ENCODE data around the gene CASZ1. TPM values are rescaled to one million over a fixed set of nuclear protein-coding genes. Genes with fewer than 3 reads are reported as not detected.

The CASZ1 gene
- polyA plus RNA-seq, 3 donors = 3.0 to 3.7 (median 3.4) TPM

DNA sequence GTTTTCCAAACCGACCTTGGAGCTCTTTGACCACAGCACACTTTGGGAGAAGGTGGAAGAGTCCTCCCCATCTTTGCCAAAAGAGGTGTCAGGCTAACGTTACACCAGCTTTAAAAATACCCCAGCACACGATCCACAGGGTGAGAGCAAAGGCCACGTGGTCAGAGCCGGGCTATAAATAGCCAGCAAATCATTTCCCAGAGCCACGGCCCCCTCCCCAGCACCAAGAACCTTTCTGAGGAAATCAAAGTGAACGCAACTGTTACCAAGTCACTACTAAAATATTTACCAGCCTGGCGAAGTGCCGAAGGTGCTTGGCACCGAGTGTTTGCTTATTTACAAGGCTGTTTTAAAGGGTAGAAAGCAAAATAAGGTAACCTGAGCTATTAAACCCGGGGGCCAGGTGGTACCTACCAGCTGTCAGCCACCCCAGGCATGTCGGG lies 72.4 kb downstream of the CASZ1 start:
- WGBS, 3 donors = 25 to 62% (median 54%) methylated on average over 12 of the region's 12 CpGs

DNA sequence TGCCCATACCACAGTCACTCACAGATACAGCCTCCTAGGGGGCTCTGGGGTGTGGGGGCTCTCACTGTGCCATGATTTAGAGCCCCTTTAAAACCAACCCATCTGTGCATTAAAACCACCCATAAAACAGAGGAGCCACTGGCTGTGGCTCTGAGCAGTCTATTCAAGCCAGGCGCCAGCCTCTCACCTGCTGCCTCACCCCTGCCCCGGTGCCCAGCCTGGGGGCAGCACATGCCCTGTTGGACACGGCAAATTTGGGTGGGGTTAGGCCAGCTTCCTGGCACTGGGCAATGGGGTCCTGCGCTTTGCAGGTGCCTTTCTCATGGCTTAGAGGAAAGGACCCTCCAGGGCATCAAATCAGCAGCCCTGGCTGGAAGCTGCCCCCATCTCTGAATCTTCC lies 73.1 kb downstream of the CASZ1 start:
- 87 to 94% (median 93%) methylated on average over 4 of the region's 4 CpGs for WGBS, 3 donors
- no peak overlapping the region for H3K27ac ChIP-seq (ENCODE audit: low read depth, low read length)

More for the DNA sequence above, 72.4 kb downstream of the CASZ1 start:
- H3K27ac ChIP-seq (ENCODE audit: low read depth, low read length) = no peak overlapping the region

DNA sequence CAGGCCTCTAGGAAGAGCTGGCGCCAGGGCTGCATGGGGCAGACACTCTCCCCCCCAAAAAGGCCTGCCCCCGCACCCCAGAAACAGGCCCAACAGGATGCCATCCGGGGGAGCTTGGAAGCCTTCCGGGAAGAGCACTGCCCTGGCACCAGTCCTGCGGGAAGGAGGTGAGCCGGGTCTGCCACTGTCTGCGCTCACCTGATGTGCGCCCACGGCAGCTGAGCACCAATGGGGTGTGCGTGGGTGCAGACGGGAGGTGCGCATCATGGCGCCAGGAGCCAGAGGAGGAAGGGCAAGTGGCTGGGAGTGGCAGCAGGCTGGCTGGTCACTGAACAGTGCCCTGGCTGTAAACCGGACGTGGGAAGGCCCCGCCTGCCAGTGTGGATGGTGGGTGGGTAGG lies 73.6 kb downstream of the CASZ1 start:
- WGBS, 3 donors = 85 to 93% (median 89%) methylated on average over 15 to 16 of the region's 16 CpGs

DNA sequence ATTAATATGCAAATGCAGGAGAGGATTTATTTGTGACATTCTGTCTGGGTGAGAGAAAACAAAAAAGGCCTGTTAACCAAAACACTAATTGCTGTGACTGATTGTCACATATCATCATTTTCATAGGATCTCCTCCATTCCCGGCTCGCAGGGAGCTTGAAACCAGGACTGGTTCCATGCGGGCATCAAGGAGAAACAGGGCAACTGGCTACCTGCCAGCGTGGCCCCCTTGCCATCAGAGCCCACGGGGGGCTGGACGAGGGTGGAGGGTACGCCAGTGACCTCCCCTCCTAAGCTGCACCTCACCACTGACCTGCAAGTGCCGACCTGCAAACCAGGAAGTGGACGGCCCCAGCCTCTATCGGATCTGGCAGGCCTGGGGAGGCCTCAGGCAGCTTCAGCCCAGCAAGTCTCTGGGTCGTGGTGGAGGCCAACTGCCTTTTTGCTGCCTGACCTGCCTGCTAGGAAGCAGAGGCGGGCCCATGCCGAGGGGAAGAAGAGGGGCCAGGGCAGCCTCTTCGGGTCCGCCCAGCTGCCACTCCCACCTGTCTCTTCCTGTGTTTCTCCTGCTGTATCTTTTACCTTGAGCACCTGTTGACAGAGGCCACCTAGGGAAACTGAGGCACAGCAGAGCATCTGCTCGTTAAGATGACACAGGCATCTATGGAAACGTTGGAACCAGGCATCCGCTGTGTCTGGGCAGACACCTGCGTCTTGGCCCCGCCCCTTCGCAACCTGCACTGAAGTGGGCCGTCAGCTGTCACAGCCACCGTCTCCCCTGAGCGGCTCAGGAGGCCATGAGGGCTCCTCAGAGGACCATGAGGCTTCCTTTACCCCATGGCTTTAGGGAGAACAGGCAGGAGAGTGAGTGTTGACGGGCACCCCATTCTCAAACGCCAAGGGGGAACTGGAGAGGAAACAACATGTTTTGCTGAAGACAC lies 74.8 kb downstream of the CASZ1 start:
- 74 to 79% (median 77%) methylated on average over 24 to 26 of the region's 26 CpGs for WGBS, 3 donors
- no peak overlapping the region for H3K27ac ChIP-seq (ENCODE audit: low read depth, low read length)

More for the DNA sequence above, 73.6 kb downstream of the CASZ1 start:
- no peak overlapping the region for H3K27ac ChIP-seq (ENCODE audit: low read depth, low read length)

DNA sequence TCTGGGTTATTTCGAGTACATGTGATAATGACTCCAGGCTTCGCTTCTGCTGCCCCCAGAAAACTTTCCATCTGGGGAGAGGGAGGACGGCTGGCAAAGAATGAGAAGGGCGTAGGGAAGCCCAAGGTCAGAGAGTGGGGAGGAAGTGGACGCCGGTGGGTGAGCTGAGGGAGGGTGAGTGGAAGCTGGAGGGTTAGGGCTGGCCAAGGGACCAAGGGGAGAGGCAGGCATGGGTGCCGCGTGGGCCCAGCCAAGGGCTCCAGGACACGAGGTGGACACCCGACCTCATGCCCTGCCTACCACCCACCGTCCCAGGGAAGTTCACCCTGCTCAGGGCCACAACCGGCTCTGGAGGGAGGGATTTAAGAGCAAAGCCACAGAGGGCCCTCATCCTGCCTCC lies 75.8 kb downstream of the CASZ1 start:
- WGBS, 3 donors = 58 to 84% (median 79%) methylated on average over 11 to 12 of the region's 12 CpGs
- no peak overlapping the region for H3K27ac ChIP-seq (ENCODE audit: low read depth, low read length)

DNA sequence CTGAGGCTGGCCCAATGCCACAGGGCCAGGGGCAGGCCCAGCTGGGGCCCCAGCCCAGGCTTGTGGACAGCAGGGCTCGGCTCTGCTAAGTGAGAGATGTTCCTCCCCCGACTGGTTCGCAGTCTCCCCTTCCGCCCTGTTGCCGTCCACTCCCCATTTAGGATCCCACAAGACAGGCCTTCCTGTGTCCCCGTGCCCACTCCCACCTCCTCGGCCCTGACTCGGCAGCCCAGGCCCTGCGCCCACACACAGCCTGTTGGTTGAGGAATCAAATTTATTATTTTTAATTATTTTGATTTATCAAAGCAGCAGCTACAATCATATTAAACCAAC lies 78.4 kb downstream of the CASZ1 start:
- H3K27ac ChIP-seq (ENCODE audit: low read depth, low read length) = no peak overlapping the region
- WGBS, 3 donors = 77 to 91% (median 77%) methylated on average over 9 of the region's 9 CpGs

DNA sequence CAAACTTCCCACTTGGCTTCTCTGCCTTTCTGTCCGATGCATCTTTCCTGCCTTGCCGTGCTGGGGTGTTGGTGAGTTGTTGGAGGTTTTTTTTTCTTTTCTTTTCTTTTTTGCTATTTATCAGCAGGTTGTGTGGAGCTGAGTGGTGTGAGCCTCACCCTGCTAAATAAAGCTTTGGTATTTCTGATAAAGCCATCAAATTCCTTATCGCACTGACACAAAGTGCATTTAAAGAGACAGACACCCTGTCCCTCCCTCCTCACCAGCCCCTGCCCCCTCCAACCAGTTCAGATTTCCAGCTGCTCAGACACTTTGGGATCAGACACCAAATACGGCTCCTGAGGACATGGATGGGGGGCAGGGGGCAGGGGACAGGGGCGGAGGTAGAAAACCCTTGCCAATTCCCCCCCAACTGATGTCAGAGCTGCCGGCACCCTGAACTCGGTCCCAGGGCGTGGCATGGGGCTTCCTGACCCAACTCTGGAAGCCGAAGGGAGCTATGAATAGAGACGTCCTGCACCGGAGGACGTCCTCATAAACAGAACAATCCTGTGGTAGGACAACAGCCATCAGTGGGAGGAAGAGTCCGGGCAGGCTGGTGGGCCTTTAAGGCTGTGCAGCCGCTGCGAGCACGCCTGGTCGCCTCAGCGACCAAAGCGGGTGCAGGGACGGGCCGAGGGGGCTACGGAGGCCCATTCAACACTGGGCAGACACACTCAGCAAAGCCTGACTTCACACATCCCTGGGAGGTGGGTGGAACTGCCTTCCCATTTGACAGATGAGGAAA lies 79.0 kb downstream of the CASZ1 start:
- WGBS, 3 donors = 40 to 60% (median 57%) methylated on average over 22 of the region's 22 CpGs
- H3K27ac ChIP-seq (ENCODE audit: low read depth, low read length) = no peak overlapping the region

DNA sequence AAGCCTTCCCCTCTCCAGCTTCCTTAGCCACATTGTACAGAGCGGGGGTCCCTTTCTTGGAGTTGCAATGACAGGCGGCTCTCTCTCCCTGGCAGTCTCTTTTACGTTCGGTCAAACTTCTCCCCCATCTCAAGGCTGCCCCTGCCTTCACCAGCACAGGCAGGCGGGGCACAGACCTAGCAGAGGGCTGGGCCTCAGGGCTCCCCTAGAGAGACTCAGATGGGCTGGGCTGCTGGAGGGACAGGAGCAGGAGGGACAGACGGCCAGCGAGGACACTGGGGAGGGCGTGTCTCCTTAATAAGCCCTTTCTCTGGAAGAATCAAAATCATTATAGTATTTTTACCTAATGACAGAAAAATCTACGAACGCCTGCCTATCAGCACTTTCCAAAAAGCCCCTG lies 79.6 kb downstream of the CASZ1 start:
- H3K27ac ChIP-seq (ENCODE audit: low read depth, low read length) = no peak overlapping the region
- WGBS, 3 donors = 39 to 66% (median 43%) methylated on average over 10 of the region's 10 CpGs

DNA sequence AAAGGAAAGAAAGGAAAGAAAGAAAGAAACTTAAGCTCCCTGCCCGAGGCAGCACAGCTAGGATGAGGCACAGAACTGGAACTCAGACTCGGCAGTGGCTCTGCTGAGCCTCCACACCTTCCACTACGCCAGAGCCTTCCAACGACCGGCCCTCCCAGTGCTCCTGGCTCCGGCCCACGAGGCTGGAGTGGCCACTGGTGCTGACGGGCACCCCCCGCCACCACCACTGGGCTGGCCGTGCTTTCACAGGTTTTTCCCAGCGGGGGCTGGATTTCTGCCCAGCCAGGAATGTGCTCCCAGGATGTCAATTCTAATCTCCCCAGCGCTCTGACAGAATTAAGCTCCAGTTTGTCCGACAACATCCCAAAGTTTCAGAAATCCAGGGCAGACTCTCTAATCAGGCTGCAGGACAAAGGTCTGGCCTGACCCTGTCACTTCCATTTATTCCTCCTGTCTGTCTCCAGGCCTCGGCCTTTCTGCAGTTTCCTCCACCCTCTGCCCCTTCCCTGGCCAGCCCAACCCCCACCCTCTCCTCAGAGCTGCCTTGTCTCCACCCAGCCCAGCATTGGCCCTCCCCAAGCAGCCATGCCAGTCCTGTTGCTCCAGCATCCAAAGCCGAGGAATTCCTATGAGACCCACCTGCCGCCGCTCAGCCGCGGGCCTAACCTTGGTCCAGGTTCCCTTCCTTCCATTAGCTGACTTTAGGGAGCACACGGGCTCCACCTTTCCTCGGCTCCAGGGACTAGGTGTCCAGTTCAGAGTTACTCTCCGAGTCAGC lies 81.9 kb downstream of the CASZ1 start:
- 40 to 71% (median 71%) methylated on average over 22 of the region's 22 CpGs for WGBS, 3 donors
- no peak overlapping the region for H3K27ac ChIP-seq (ENCODE audit: low read depth, low read length)

DNA sequence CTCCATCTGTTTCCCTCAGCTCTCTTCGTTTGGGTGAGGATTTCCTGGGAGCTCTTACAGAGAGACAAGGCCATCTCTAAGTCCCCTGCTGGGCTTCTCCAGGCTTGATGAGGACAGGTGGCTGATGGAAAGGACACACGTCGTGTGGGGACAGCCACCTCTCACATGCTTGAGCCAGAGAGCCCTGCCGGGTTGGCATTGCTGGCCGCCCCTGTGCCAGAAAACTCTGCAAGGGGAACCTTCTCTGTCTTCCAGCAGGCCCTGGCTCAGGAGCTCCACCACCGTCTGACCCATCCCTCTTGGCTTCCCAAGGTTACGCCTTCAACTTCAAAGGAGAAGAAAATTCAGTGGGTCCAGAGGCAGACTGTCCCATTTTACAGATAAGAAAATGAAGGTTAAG lies 82.8 kb downstream of the CASZ1 start:
- no peak overlapping the region for H3K27ac ChIP-seq (ENCODE audit: low read depth, low read length)
- WGBS, 3 donors = 87 to 91% (median 90%) methylated on average over 7 of the region's 7 CpGs

DNA sequence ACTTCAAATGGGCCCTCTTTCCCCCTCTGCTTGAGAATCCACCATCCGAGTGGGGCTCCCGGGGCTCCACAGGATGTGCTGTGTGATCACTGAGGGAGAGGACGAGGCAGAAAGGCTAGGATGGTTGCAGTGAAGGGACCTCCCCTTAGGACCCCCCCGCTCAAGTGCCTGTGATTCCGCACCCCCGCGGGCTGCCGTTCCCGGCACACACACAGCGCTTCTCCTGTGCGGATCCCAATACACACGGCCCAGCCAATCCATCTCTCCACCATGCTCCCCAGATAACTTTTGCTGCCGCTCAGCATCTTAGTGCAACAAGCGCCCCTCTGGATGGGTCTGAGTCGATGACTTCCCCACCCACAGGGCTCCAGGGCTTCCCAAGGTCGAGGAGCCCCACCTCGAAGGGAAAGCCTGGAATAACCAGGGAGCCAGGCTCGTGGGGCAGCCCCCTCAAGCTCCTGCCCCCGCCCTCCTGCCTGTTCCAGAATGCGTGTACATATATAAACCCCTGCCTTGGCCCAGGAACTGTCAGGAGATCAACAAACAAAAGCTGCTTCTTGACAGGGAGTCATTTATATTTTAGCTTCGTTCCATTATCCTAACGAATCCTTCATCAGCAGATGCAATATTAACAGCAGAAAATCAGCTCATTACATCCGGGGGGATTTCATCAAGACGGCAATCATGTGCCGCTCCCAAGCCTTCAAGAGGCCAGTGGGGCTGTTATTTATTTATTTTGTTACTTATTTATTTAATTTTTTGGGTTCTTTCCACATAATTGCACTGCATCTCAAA lies 83.7 kb downstream of the CASZ1 start:
- WGBS, 3 donors = 68 to 81% (median 69%) methylated on average over 25 of the region's 25 CpGs
- H3K27ac ChIP-seq (ENCODE audit: low read depth, low read length) = no peak overlapping the region

DNA sequence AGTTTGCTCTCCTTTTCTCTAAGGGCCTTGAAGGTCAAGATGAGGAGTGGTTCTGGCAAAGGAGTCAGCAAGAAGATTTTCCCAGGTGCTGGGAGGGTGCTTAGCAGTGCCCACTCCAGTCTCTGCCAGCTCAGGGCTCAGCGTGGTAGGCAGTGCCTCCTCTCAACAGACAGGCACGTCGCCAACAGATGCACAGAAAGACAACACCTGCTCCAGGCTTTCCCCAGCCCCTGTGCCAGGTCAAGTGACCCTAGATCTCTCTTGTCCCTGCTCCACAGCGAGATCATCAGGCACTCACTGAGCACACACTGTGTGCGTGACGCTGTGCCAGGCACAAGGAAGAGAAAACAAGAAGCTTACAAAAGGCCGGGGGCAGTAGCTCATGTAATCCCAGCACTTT lies 86.0 kb downstream of the CASZ1 start:
- 91 to 95% (median 93%) methylated on average over 7 of the region's 7 CpGs for WGBS, 3 donors
- H3K27ac ChIP-seq (ENCODE audit: low read depth, low read length) = no peak overlapping the region

DNA sequence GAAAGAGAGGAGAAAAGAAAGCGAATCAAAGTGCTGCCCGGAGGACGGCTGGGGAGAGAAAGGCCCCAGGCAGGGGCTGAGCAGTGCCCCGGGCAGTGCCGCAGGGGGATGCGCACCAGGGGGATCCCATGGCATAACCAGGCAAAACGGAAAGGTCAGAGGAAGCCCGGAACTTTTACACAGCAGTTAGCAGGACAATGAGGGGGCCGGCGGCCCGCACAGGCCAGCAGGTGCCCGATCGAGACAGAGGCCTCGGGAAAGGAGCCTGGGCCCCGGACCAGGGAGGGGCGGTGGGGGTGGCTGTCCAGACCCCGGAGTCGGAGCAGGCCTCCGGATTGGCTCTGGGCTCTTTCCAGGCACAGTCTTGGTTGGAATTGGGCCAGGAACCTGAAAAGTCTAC lies 86.8 kb downstream of the CASZ1 start:
- no peak overlapping the region for H3K27ac ChIP-seq (ENCODE audit: low read depth, low read length)
- 65 to 91% (median 72%) methylated on average over 19 of the region's 19 CpGs for WGBS, 3 donors

DNA sequence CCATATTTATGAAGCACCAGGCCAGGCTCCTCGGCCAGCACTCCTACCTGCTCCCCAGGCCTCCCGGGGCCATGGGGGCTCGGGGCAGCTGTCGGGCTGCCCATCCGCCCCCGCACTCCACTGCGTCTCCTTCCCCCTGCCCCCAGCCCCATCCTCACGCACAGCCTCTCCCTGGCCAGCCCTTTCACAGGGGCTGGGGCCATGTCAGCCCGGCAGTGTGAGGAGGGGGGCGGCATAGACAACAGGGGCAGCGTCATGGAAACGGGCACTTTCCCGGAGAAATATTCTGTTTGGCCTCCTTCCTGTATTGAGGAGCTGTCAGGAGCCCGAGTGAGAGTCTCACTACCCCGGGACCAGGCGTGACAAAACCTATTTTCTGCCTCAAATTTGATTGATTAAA lies 87.3 kb downstream of the CASZ1 start:
- 49 to 85% (median 61%) methylated on average over 15 to 16 of the region's 16 CpGs for WGBS, 3 donors
- no peak overlapping the region for H3K27ac ChIP-seq (ENCODE audit: low read depth, low read length)

DNA sequence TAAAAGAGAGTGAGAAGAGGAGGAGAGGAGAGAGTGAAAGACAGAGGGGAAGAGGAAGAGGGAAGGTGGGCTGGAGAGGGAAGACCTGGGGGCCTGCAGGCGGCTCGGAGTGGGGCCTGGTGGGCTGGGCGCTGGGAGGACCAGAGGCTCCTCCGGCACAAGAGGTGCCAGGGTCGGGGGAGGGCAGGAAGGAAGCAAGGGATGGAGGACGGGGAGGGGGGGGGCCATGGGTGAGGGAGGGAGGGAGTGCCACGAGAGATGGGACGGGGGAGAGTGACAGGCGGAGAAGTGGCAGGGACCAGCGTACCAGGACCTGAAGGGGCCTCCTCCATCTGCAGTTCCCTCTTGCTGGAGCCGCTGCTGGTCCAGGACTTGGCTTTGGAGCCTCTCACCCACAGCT lies 87.7 kb downstream of the CASZ1 start:
- no peak overlapping the region for H3K27ac ChIP-seq (ENCODE audit: low read depth, low read length)
- 41 to 65% (median 46%) methylated on average over 9 to 11 of the region's 11 CpGs for WGBS, 3 donors

DNA sequence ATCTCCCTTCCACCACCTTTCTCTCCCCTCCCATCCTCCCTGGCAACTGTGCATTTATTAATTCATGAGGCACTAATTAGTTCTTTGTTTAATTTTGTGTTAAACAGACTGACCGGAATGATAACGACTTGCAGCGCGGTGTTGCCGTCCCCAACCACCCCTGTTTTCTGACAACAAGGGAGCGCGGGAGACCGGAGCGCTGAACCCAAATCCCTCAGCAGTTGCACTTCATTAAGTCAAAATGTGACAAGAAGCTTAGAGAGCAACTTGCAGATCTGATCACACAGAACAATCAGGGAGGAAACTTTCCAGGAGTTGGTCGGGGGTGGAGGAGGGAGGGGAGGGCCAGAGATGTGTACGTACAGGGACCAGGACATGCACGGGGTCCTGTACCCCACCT lies 89.2 kb downstream of the CASZ1 start:
- 85 to 94% (median 88%) methylated on average over 12 of the region's 12 CpGs for WGBS, 3 donors
- H3K27ac ChIP-seq (ENCODE audit: low read depth, low read length) = no peak overlapping the region

DNA sequence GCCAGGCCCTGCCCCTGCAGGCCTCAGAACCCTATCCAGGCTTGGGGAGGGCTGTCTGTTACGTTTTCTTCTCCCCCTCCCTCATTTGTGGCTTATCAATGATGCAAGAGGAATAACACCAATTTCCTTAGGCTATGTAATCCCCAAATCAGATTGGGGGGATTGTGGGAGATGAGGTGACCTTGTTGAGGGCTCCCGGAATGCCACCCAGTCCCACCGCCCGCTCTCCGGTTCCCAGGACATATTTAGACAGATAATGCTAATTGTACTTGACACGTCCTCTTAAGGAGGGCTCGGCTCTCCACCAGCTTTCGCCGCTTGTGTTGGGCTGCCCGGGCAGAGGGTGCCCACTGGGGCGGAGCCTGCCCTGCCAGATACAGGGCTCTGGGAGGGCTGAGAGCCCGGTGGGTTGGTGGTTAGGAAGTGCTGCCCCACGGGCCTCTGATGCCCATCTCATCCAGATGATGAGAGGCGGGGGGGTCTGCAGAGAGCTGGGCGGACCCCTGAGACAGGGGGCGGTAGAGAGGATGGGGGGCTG lies 90.0 kb downstream of the CASZ1 start:
- no peak overlapping the region for H3K27ac ChIP-seq (ENCODE audit: low read depth, low read length)
- WGBS, 3 donors = 88 to 89% (median 88%) methylated on average over 14 to 16 of the region's 16 CpGs

DNA sequence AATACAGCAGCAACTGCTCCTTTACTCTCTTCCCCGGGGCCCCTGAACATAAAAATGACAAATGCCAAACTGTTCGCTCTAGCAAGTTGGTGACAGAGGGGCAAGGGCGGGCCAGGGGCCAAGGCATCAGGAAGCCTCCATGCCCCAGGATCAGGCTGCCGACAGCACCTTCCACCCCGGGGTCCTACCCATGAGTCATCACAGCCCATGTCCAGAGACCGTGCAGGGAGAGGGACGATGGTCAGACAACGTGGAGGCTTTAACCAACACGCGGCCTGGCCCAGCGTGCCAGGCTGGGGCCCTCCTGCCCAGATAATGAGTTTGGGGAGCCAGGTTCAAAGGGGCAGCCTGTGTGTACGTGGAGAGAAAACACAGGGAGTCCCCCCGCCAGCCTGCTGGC lies 90.5 kb downstream of the CASZ1 start:
- 93 to 98% (median 95%) methylated on average over 13 of the region's 13 CpGs for WGBS, 3 donors
- H3K27ac ChIP-seq (ENCODE audit: low read depth, low read length) = no peak overlapping the region
